DMS 273 (cell line): Measurements from ENCODE around the gene IL2RA.
"Not testable (repeated sequence)": the region's sequence is repeated elsewhere in the genome, so short reads cannot be mapped to it uniquely, and the experiment has no call there.

ENCODE experiments used
- DNase-seq: peaks from one replicate; lab custom pipeline; 2025; ENCODE audit not compliant: unreplicated experiment; lab: John Stamatoyannopoulos, UW

The IL2RA gene

GRCh38 chr10:6062101-6062771 is at the start of gene IL2RA:
TSS of gene IL2RA (minus strand) at chr10:6062367. CDS start at chr10:6062151, 216 bp downstream.
- no peak for DNase-seq

- no peak for DNase-seq
Measured at GRCh38 chr10:6110136-6110535, 48.0 kb upstream of the IL2RA start.

GRCh38 chr10:6109444-6109775 is 47.2 kb upstream of the IL2RA start:
- DNase-seq = no peak

- DNase-seq = peak; percentile 51
Measured at GRCh38 chr10:6108631-6109443, 46.7 kb upstream of the IL2RA start.

- no peak for DNase-seq
Measured at GRCh38 chr10:6108072-6108471, 45.9 kb upstream of the IL2RA start.

GRCh38 chr10:6107616-6108015 is 45.4 kb upstream of the IL2RA start:
- not testable (repeated sequence) for DNase-seq

GRCh38 chr10:6103591-6103990 is 41.4 kb upstream of the IL2RA start:
- no peak for DNase-seq

- DNase-seq = no peak
Measured at GRCh38 chr10:6102128-6102527, 40.0 kb upstream of the IL2RA start.

GRCh38 chr10:6101181-6101580 is 39.0 kb upstream of the IL2RA start:
- DNase-seq = peak; percentile 72

GRCh38 chr10:6100370-6100769 is 38.2 kb upstream of the IL2RA start:
- DNase-seq = no peak

GRCh38 chr10:6098156-6098555 is 36.0 kb upstream of the IL2RA start:
- DNase-seq = no peak

- DNase-seq = no peak
Measured at GRCh38 chr10:6097063-6097462, 34.9 kb upstream of the IL2RA start.

GRCh38 chr10:6095810-6096570 is 33.8 kb upstream of the IL2RA start:
- DNase-seq = no peak

- DNase-seq = no peak
Measured at GRCh38 chr10:6092731-6093130, 30.6 kb upstream of the IL2RA start.

GRCh38 chr10:6091630-6092029 is 29.5 kb upstream of the IL2RA start:
- DNase-seq = no peak

GRCh38 chr10:6089334-6090219 is 27.4 kb upstream of the IL2RA start:
- DNase-seq = peak; percentile 42

- DNase-seq = peak; percentile 94
Measured at GRCh38 chr10:6088721-6089333, 26.7 kb upstream of the IL2RA start, which contains the start of gene RBM17. TSS of gene RBM17 (plus strand) at chr10:6089034. CDS start at chr10:6097066, 8,032 bp downstream.

GRCh38 chr10:6086375-6087233 is 24.4 kb upstream of the IL2RA start:
- peak; percentile 97 for DNase-seq
